ENCODE measurements around the gene PLEKHG4B. TPM values are rescaled to one million over a fixed set of nuclear protein-coding genes. Genes with fewer than 3 reads are reported as not detected.

Gene PLEKHG4B
- total RNA-seq, 1 experiment from 2014 or later = 0.28 TPM

- POLR2A ChIA-PET (ENCODE audit: low non-redundant PET) = no interaction called here
- DNase-seq (ENCODE audit: low spot score) = no peak
- H3K9me3 ChIP-seq (ENCODE audit: low read depth, low read length, poor library complexity, severe bottlenecking) = no peaks in the 10 kb centered on the region
- H3K4me1 ChIP-seq (ENCODE audit: insufficient read depth, low read length, poor library complexity, severe bottlenecking) = no peaks in the 10 kb centered on the region
- no peaks in the 10 kb centered on the region for H3K36me3 ChIP-seq (ENCODE audit: insufficient read depth, low read length, poor library complexity, severe bottlenecking)
- no peaks in the 10 kb centered on the region for H3K27me3 ChIP-seq (replicated peaks; ENCODE audit: insufficient read depth, low read depth, low read length, poor library complexity)
- no TSS peak for BruUV-seq (replicated peaks)
- CTCF ChIA-PET = no interaction called here
- no peak overlapping the region for H3K27ac ChIP-seq (ENCODE audit: low read depth, low read length, poor library complexity, severe bottlenecking)
- no peak overlapping the region for H3K4me3 ChIP-seq (ENCODE audit: low read depth, low read length, poor library complexity, severe bottlenecking)
- intact Hi-C loops (cut with micrococcal nuclease; ENCODE audit: unreplicated experiment) = no loop called here
- no peak for TF ChIP-seq CTCF (conservative IDR thresholded peaks at IDR 0.05; ENCODE audit: low read depth, low read length)
- no peak for TF ChIP-seq EZH2 (IDR thresholded peaks at IDR 0.05; ENCODE audit: borderline replicate concordance, low read depth, low read length, poor library complexity, severe bottlenecking)
Measured at GRCh38 chr5:157801-158200, 65.8 kb downstream of the PLEKHG4B start.

GRCh38 chr5:158807-159447 is 67.0 kb downstream of the PLEKHG4B start:
- intact Hi-C loops (cut with micrococcal nuclease; ENCODE audit: unreplicated experiment) = no loop called here
- POLR2A ChIA-PET (ENCODE audit: low non-redundant PET) = no interaction called here
- no peak overlapping the region for H3K4me3 ChIP-seq (ENCODE audit: low read depth, low read length, poor library complexity, severe bottlenecking)
- BruUV-seq (replicated peaks) = no TSS peak
- TF ChIP-seq CTCF (conservative IDR thresholded peaks at IDR 0.05; ENCODE audit: low read depth, low read length) = no peak
- no peaks in the 10 kb centered on the region for H3K9me3 ChIP-seq (ENCODE audit: low read depth, low read length, poor library complexity, severe bottlenecking)
- CTCF ChIA-PET = no interaction called here
- no peaks in the 10 kb centered on the region for H3K36me3 ChIP-seq (ENCODE audit: insufficient read depth, low read length, poor library complexity, severe bottlenecking)
- no peaks in the 10 kb centered on the region for H3K27me3 ChIP-seq (replicated peaks; ENCODE audit: insufficient read depth, low read depth, low read length, poor library complexity)
- no peak for DNase-seq (ENCODE audit: low spot score)
- H3K4me1 ChIP-seq (ENCODE audit: insufficient read depth, low read length, poor library complexity, severe bottlenecking) = no peaks in the 10 kb centered on the region
- no peak overlapping the region for H3K27ac ChIP-seq (ENCODE audit: low read depth, low read length, poor library complexity, severe bottlenecking)

DNA sequence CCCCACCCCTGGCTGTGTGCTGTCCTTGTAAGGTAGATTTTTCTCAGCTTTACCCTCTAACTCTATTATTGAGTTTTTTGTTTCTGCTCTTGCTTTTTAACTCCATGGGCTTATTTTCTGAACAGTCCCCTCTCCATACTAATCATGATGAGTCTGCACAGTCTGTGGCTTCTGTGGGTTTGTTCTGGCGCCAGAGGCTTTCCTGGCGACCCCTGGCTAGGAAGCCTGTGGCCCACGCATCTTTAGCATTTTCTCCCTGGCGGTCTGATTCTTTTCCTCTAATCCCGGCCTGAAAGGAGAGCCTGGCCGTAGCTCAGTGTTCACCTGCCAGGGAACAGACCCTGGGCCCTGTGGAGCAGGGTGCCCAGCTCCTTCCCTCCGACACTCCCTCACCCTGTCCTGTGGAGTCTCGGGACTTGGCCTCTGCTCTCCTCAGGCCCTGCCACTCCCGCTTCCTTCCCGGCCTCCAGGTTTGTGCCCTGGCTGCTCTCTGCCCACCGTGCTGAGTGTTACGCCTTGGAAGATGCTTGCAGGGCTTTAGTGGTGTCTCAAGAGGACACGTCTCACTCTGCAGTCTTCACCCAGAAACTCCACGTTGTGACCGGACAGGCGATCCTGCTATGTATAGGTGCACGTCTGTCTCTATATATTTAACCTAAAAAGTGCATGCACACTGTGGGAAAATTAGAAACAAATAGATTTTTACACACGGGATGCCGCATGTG is 67.6 kb downstream of the PLEKHG4B start:
- H3K27me3 ChIP-seq (replicated peaks; ENCODE audit: insufficient read depth, low read depth, low read length, poor library complexity) = no peaks in the 10 kb centered on the region
- no peaks in the 10 kb centered on the region for H3K9me3 ChIP-seq (ENCODE audit: low read depth, low read length, poor library complexity, severe bottlenecking)
- intact Hi-C loops (cut with micrococcal nuclease; ENCODE audit: unreplicated experiment) = no loop called here
- H3K36me3 ChIP-seq (ENCODE audit: insufficient read depth, low read length, poor library complexity, severe bottlenecking) = no peaks in the 10 kb centered on the region
- H3K4me3 ChIP-seq (ENCODE audit: low read depth, low read length, poor library complexity, severe bottlenecking) = no peak overlapping the region
- DNase-seq (ENCODE audit: low spot score) = no peak
- no peaks in the 10 kb centered on the region for H3K4me1 ChIP-seq (ENCODE audit: insufficient read depth, low read length, poor library complexity, severe bottlenecking)
- BruUV-seq (replicated peaks) = no TSS peak
- H3K27ac ChIP-seq (ENCODE audit: low read depth, low read length, poor library complexity, severe bottlenecking) = no peak overlapping the region
- CTCF ChIA-PET = no interaction called here
- TF ChIP-seq EZH2 (IDR thresholded peaks at IDR 0.05; ENCODE audit: borderline replicate concordance, low read depth, low read length, poor library complexity, severe bottlenecking) (no peak), CTCF (conservative IDR thresholded peaks at IDR 0.05; ENCODE audit: low read depth, low read length) (no peak)
- POLR2A ChIA-PET (ENCODE audit: low non-redundant PET) = no interaction called here

All from A673 (cell line).